Endodermal cell (in vitro differentiated cells): ENCODE data around the gene GIT1. TPM values are rescaled to one million over a fixed set of nuclear protein-coding genes. Genes with fewer than 3 reads are reported as not detected.

Source experiments
- DNase-seq: peaks from one replicate; pipeline ENCODE4 v3.0.0-alpha.2; 2017
- H3K27ac ChIP-seq: 2 replicates; pipeline ENCODE4 v1.5.1; 2013; ENCODE audit warnings: mild to moderate bottlenecking, low read depth, low read length, moderate library complexity
- H3K27me3 ChIP-seq: 2 replicates; pipeline ENCODE4 v1.6.1; 2013; ENCODE audit warnings: mild to moderate bottlenecking, low read length, moderate library complexity; ENCODE audit not compliant: insufficient read depth, control insufficient read depth, poor library complexity, severe bottlenecking
- H3K36me3 ChIP-seq: 2 replicates; pipeline ENCODE4 v1.7.0; 2013; ENCODE audit warnings: mild to moderate bottlenecking, low read length, moderate library complexity; ENCODE audit not compliant: control insufficient read depth, insufficient read depth
- H3K4me1 ChIP-seq: one replicate; pipeline ENCODE4 v1.7.0; 2013; ENCODE audit warnings: low read length; ENCODE audit not compliant: control insufficient read depth, insufficient read depth
- H3K4me3 ChIP-seq: 2 replicates; pipeline ENCODE4 v1.5.1; 2013; ENCODE audit warnings: mild to moderate bottlenecking, low read length, moderate library complexity
- H3K9ac ChIP-seq: 2 replicates; pipeline ENCODE4 v1.6.1; 2013; ENCODE audit warnings: mild to moderate bottlenecking, low read length, moderate library complexity; ENCODE audit not compliant: poor library complexity, severe bottlenecking; ENCODE audit errors: extremely low read depth
- H3K9me3 ChIP-seq: 2 replicates; pipeline ENCODE4 v1.6.1; 2013; ENCODE audit warnings: mild to moderate bottlenecking, low read length, moderate library complexity; ENCODE audit not compliant: control insufficient read depth
- H3K27ac Mint-ChIP-seq: 2 replicates; pipeline ENCODE4 v1.8.0; 2020; ENCODE audit warnings: mixed read lengths
- H3K27me3 Mint-ChIP-seq: 2 replicates; pipeline ENCODE4 v1.8.0; 2021; ENCODE audit warnings: mild to moderate bottlenecking, mixed read lengths; ENCODE audit not compliant: insufficient read depth
- H3K36me3 Mint-ChIP-seq: 2 replicates; pipeline ENCODE4 v1.8.0; 2020; ENCODE audit warnings: low read depth, mixed read lengths
- H3K4me1 Mint-ChIP-seq: 2 replicates; pipeline ENCODE4 v1.8.0; 2020; ENCODE audit warnings: mixed read lengths
- H3K4me3 Mint-ChIP-seq: 2 replicates; pipeline ENCODE4 v1.8.0; 2020; ENCODE audit warnings: mild to moderate bottlenecking, moderate library complexity, mixed read lengths
- H3K9me3 Mint-ChIP-seq: 2 replicates; pipeline ENCODE4 v1.8.0; 2020; ENCODE audit warnings: mild to moderate bottlenecking, mixed read lengths
- CTCF ChIP-seq: fragments of 200-600 bp; sonication (generic); conservative IDR thresholded peaks from 2 replicates; pipeline ENCODE4 v1.5.0; 2021; ENCODE audit warnings: antibody characterized with exemption, mild to moderate bottlenecking
- WGBS, 2 experiments: methylation state at CpG; one replicate each; pipeline versions ENCODE4 v1.1.5 to v1.1.7; 2013; ENCODE audit warnings: missing lambda C conversion rate in 2 of 2, mixed read lengths in 1 of 2; ENCODE audit not compliant: insufficient coverage in 1 of 2, insufficient read length in 1 of 2; 5-methylcytosine and 5-hydroxymethylcytosine counted together
- total RNA-seq, 2 donors: library from RNA; stranded (reverse); fragmentation: NEBNext Ultra II Directional in 1 of 2; extraction: Animal tissue kit (Norgen Biotek cat#: 25700) in 1 of 2; gene quantifications; 2 replicates in 1 of 2; 3 replicates in 1 of 2; pipeline ENCODE4 v1.2.1, GENCODE V29; 2021

The GIT1 gene
- total RNA-seq, 2 donors from 2014 or later = 45.0 to 61.8 TPM

- no peaks in the 10 kb centered on the region for H3K9me3 ChIP-seq
- no peaks in the 10 kb centered on the region for H3K27me3 Mint-ChIP-seq
- peak; percentile 21 for DNase-seq
- H3K4me3 Mint-ChIP-seq = no peak overlapping the region
- H3K4me1 Mint-ChIP-seq = peaks cover 5% of the 10 kb centered on the region
- WGBS, 2 experiments = 93 to 95% methylated on average over 4 to 5 of the region's 5 CpGs
- H3K9me3 Mint-ChIP-seq = no peaks in the 10 kb centered on the region
- H3K27ac ChIP-seq = peak overlapping the region; percentile 17
- no peaks in the 10 kb centered on the region for H3K4me1 ChIP-seq
- no peak overlapping the region for H3K9ac ChIP-seq
- no peak overlapping the region for H3K4me3 ChIP-seq
- no peaks in the 10 kb centered on the region for H3K27me3 ChIP-seq
- no peak overlapping the region for H3K27ac Mint-ChIP-seq
- peaks cover 41% of the 10 kb centered on the region for H3K36me3 ChIP-seq
- TF ChIP-seq CTCF = no peak
- H3K36me3 Mint-ChIP-seq = peaks cover 11% of the 10 kb centered on the region
Observed at GRCh38 chr17:29549177-29549923, 40.1 kb downstream of the GIT1 start.

GRCh38 chr17:29546830-29547229 lies 42.6 kb downstream of the GIT1 start:
- no peak for DNase-seq
- Mint-ChIP-seq H3K36me3 (peaks cover 30% of the 10 kb centered on the region), H3K9me3 (no peaks in the 10 kb centered on the region), H3K4me3 (no peak overlapping the region), H3K27ac (peak overlapping the region; percentile 10), H3K27me3 (no peaks in the 10 kb centered on the region), H3K4me1 (peaks cover 5% of the 10 kb centered on the region)
- Histone ChIP-seq H3K9me3 (no peaks in the 10 kb centered on the region), H3K4me1 (no peaks in the 10 kb centered on the region), H3K27me3 (no peaks in the 10 kb centered on the region), H3K9ac (no peak overlapping the region), H3K4me3 (no peak overlapping the region), H3K36me3 (peaks cover 63% of the 10 kb centered on the region), H3K27ac (no peak overlapping the region)
- WGBS, 2 experiments = 100% methylated on average over 1 of the region's 1 CpG
- no peak for TF ChIP-seq CTCF

- H3K9me3 ChIP-seq = no peaks in the 10 kb centered on the region
- Mint-ChIP-seq H3K4me3 (no peak overlapping the region), H3K4me1 (peaks cover 5% of the 10 kb centered on the region), H3K27ac (no peak overlapping the region), H3K36me3 (peaks cover 33% of the 10 kb centered on the region), H3K9me3 (no peaks in the 10 kb centered on the region), H3K27me3 (no peaks in the 10 kb centered on the region)
- WGBS, 2 experiments = 90% methylated on average over 1 of the region's 1 CpG; no CpG with 5 or more reads in 1 of the 2 experiments
- no peaks in the 10 kb centered on the region for H3K27me3 ChIP-seq
- no peak overlapping the region for H3K4me3 ChIP-seq
- H3K27ac ChIP-seq = no peak overlapping the region
- no peak overlapping the region for H3K9ac ChIP-seq
- no peaks in the 10 kb centered on the region for H3K4me1 ChIP-seq
- no peak for TF ChIP-seq CTCF
- peaks cover 66% of the 10 kb centered on the region for H3K36me3 ChIP-seq
- no peak for DNase-seq
Observed at GRCh38 chr17:29546085-29546484, 43.4 kb downstream of the GIT1 start.
